OCI-LY1 (cell line): ENCODE results near the gene GNG3.

Source experiments
- CTCF ChIP-seq: fragments of 200-600 bp; sonication (generic), shearing (Covaris generic); IDR thresholded peaks from 2 replicates; pipeline ENCODE4 v1.5.1; 2017; ENCODE audit warnings: mild to moderate bottlenecking, antibody characterized with exemption, low read length, moderate library complexity, mixed read lengths
- EZH2 ChIP-seq: fragments of 200-600 bp; sonication (generic), shearing (Covaris generic); IDR thresholded peaks from 2 replicates; pipeline ENCODE4 v1.8.0; 2017; ENCODE audit warnings: borderline replicate concordance, mixed run types, mild to moderate bottlenecking, antibody characterized with exemption, low read length, moderate library complexity, mixed read lengths

GRCh38 chr11:62678770-62679696 lies 28.4 kb upstream of the GNG3 start, which contains the start of gene UBXN1:
- no peak for TF ChIP-seq CTCF
- TF ChIP-seq EZH2: no peak
